Measurements from ENCODE around the gene TDRD7. TPM values are rescaled to one million over a fixed set of nuclear protein-coding genes. Genes with fewer than 3 reads are reported as not detected.

TDRD7 gene
- total and polyA plus RNA-seq, 2 of the 8 experiments (the other 6 are each of a cell fraction or from before 2014, with no cell fraction given): 1.2 to 2.3 TPM

GRCh38 chr9:97462914-97463313 is 51.0 kb downstream of the TDRD7 start:
- Histone ChIP-seq H3K4me1 (replicated peaks in 1 of 4; ENCODE audit: control insufficient read depth in 3 of 4, insufficient read depth in 4 of 4, low read length in 3 of 4) (peaks cover 0 to 4% (median 3%) of the 10 kb centered on the region in 4 experiments; a peak in 4 of 7 replicates), H2AFZ (ENCODE audit: low read length) (no peak overlapping the region), H3K56ac (replicated peaks; ENCODE audit: insufficient read length, low read depth, low read length) (no peak overlapping the region), H2BK5ac (ENCODE audit: low read depth, low read length) (no peak overlapping the region), H4K20me1 (replicated peaks in 1 of 2; ENCODE audit: control insufficient read depth in 1 of 2, insufficient read depth in 2 of 2, low read length in 2 of 2) (no peaks in the 10 kb centered on the region), H3K23me2 (ENCODE audit: low read depth, low read length) (no peaks in the 10 kb centered on the region), H3K27me3 (replicated peaks in 1 of 4; ENCODE audit: control insufficient read depth in 3 of 4, extremely low read depth in 1 of 4, insufficient read depth in 3 of 4, low read length in 3 of 4) (peaks cover 0 to 1% (median 0%) of the 10 kb centered on the region in 4 experiments; a peak in 1 of 7 replicates), H3K4me2 (ENCODE audit: insufficient read depth in 1 of 2, low read depth in 2 of 2, low read length in 2 of 2) (no peak overlapping the region), H3K4ac (replicated peaks; ENCODE audit: insufficient read length, low read depth, low read length) (no peak overlapping the region), H3K23ac (ENCODE audit: insufficient read length) (no peak overlapping the region), H3K9me3 (ENCODE audit: insufficient read depth in 2 of 2, low read depth in 1 of 2, low read length in 1 of 2) (no peaks in the 10 kb centered on the region), H4K8ac (ENCODE audit: extremely low read depth, insufficient read depth, low read length) (no peak overlapping the region), H3K79me1 (ENCODE audit: low read depth, low read length) (no peaks in the 10 kb centered on the region), H4K91ac (replicated peaks; ENCODE audit: insufficient read length, low read length) (no peak overlapping the region), H3K36me3 (ENCODE audit: control insufficient read depth in 2 of 4, insufficient read depth in 4 of 4, low read length in 3 of 4) (no peaks in the 10 kb centered on the region), H2AK5ac (ENCODE audit: low read depth, low read length) (no peak overlapping the region), H3K79me2 (ENCODE audit: control insufficient read depth in 1 of 2, insufficient read depth in 2 of 2, low read length in 2 of 2) (no peaks in the 10 kb centered on the region), H2BK12ac (ENCODE audit: low read depth, low read length) (no peak overlapping the region), H2BK120ac (replicated peaks; ENCODE audit: low read depth, low read length) (no peak overlapping the region), H2BK20ac (ENCODE audit: low read length) (no peak overlapping the region), H3K18ac (ENCODE audit: extremely low read depth, low read length) (no peak overlapping the region), H3K9ac (replicated peaks in 1 of 4; ENCODE audit: extremely low read depth in 1 of 4, low read depth in 3 of 4, low read length in 3 of 4) (no peak overlapping the region), H3K14ac (ENCODE audit: insufficient read length) (no peak overlapping the region), H2BK15ac (ENCODE audit: low read length) (no peak overlapping the region), H3K4me3 (ENCODE audit: extremely low read depth in 1 of 4, insufficient read depth in 2 of 4, low read depth in 3 of 4, low read length in 4 of 4) (no peak overlapping the region), H4K5ac (ENCODE audit: insufficient read length, low read depth, low read length) (no peak overlapping the region), H3K27ac (ENCODE audit: low read depth, low read length) (no peak overlapping the region)
- no peak for DNase-seq (ENCODE audit: low read depth in 1 of 2, low spot score in 2 of 2)
- no peak for FAIRE-seq
- POLR2A ChIA-PET (ENCODE audit: partially characterized antibody): interaction anchor here (1.0 kb wide), 1 partner anchor 146 kb away, joined by 3 read pairs; no protein-coding TSS in a partner anchor
- CTCF ChIA-PET (ENCODE audit: partially characterized antibody): interaction anchor here (1.0 to 2.8 kb wide), 10 partner anchors 11 to 152 kb away, joined by 3 to 17 read pairs (median 6); no protein-coding TSS in a partner anchor
- no peak for TF ChIP-seq POLR2A (IDR thresholded peaks at IDR 0.05; ENCODE audit: control extremely low read depth in 1 of 2, low read depth in 2 of 2, low read length in 2 of 2)
- TF ChIP-seq TBP (IDR thresholded peaks at IDR 0.05; ENCODE audit: low read depth, low read length): no peak
- TF ChIP-seq BACH1 (IDR thresholded peaks at IDR 0.05; ENCODE audit: low read length): no peak
- no peak for TF ChIP-seq MAX (IDR thresholded peaks at IDR 0.05)
- no peak for TF ChIP-seq SIN3A (conservative IDR thresholded peaks at IDR 0.05 in 1 of 2, IDR thresholded peaks at IDR 0.05 in 1 of 2; ENCODE audit: low read depth in 1 of 2, low read length in 2 of 2)
- TF ChIP-seq RXRA (IDR thresholded peaks at IDR 0.05; ENCODE audit: insufficient read depth, low read depth, low read length): no peak
- no peak for TF ChIP-seq SUZ12 (IDR thresholded peaks at IDR 0.05; ENCODE audit: low read length)
- 78% methylated on average over 1 of the region's 1 CpG; no CpG with 5 or more reads in 1 of the 2 experiments for WGBS, 2 experiments (ENCODE audit: extremely low coverage in 1 of 2, insufficient coverage in 1 of 2, insufficient read length in 1 of 2, insufficient replicate concordance in 2 of 2, low coverage in 1 of 2, low lambda C conversion rate in 2 of 2, missing lambda C conversion rate in 1 of 2)

Data from H1 (cell line).